ENCODE results near the gene TXNDC9. TPM values are rescaled to one million over a fixed set of nuclear protein-coding genes. Genes with fewer than 3 reads are reported as not detected.

TXNDC9 gene
- total and polyA plus RNA-seq, 2 of the 8 experiments (the other 6 are each of a cell fraction or from before 2014, with no cell fraction given), result 12.9 to 35.6 TPM

- TF ChIP-seq E2F6 (IDR thresholded peaks at IDR 0.05), result no peak
- TF ChIP-seq SP2 (IDR thresholded peaks at IDR 0.05; ENCODE audit: low read length), result no peak
- TF ChIP-seq CBX8 (IDR thresholded peaks at IDR 0.05; ENCODE audit: borderline replicate concordance, low read depth, low read length), result no peak
- no peak for TF ChIP-seq EGR1 (IDR thresholded peaks at IDR 0.05; ENCODE audit: borderline replicate concordance, low read depth, low read length)
- no peak for TF ChIP-seq SRF (IDR thresholded peaks at IDR 0.05; ENCODE audit: low read depth, low read length)
- TF ChIP-seq USF2 (IDR thresholded peaks at IDR 0.05; ENCODE audit: low read length), result no peak
- TF ChIP-seq EZH2 (IDR thresholded peaks at IDR 0.05; ENCODE audit: low read depth, low read length, severe bottlenecking), result no peak
- no peak for TF ChIP-seq BCL11A (IDR thresholded peaks at IDR 0.05; ENCODE audit: low read depth in 2 of 2, low read length in 2 of 2)
- TF ChIP-seq SIN3A (conservative IDR thresholded peaks at IDR 0.05 in 1 of 2, IDR thresholded peaks at IDR 0.05 in 1 of 2; ENCODE audit: low read depth in 1 of 2, low read length in 2 of 2), result peak; percentile 56 to 88; a peak in 3 of 4 replicates
- no peak for TF ChIP-seq RNF2 (IDR thresholded peaks at IDR 0.05; ENCODE audit: borderline replicate concordance, low read depth, low read length, missing control alignments, poor library complexity, severe bottlenecking)
- TF ChIP-seq YY1 (IDR thresholded peaks at IDR 0.05; ENCODE audit: low read depth, low read length), result peak; percentile 62; the same call in 1 of the 2 replicates
- TF ChIP-seq POU5F1 (IDR thresholded peaks at IDR 0.05; ENCODE audit: low read depth, low read length), result no peak
- no peak for TF ChIP-seq CHD1 (IDR thresholded peaks at IDR 0.05; ENCODE audit: low read depth, low read length)
- TF ChIP-seq KDM1A (IDR thresholded peaks at IDR 0.05; ENCODE audit: borderline replicate concordance, low read length), result no peak
- peak; percentile 97 for TF ChIP-seq PHF8 (conservative IDR thresholded peaks at IDR 0.05; ENCODE audit: low read depth, low read length)
- TF ChIP-seq CHD2 (IDR thresholded peaks at IDR 0.05; ENCODE audit: low read length), result peak; percentile 88
- no peak for TF ChIP-seq ZNF274 (IDR thresholded peaks at IDR 0.05; ENCODE audit: borderline replicate concordance, extremely low read depth, low read length)
- no peak for TF ChIP-seq CBX5 (IDR thresholded peaks at IDR 0.05; ENCODE audit: low read depth, low read length)
- no peak for TF ChIP-seq KDM5A (IDR thresholded peaks at IDR 0.05; ENCODE audit: low read length)
- peak; percentile 86 for TF ChIP-seq POLR2AphosphoS5 (IDR thresholded peaks at IDR 0.05; ENCODE audit: low read depth, low read length)
- TF ChIP-seq TEAD4 (IDR thresholded peaks at IDR 0.05; ENCODE audit: low read depth, low read length), result no peak
- no peak for TF ChIP-seq GTF2F1 (IDR thresholded peaks at IDR 0.05; ENCODE audit: borderline replicate concordance, low read depth, low read length)
These were observed at the start of gene TXNDC9 (continued) for GRCh38 chr2:99335911-99336803.
